Islet of Langerhans (tissue), 1 donor: ENCODE results near the gene MESD.
"Not testable (repeated sequence)": the region's sequence is repeated elsewhere in the genome, so short reads cannot be mapped to it uniquely, and the experiment has no call there.

Source experiments
- FAIRE-seq: peaks from one replicate; lab custom pipeline; 2011; peaks lifted over from hg19 to GRCh38; lab: Jason Lieb, UNC

The MESD gene

DNA sequence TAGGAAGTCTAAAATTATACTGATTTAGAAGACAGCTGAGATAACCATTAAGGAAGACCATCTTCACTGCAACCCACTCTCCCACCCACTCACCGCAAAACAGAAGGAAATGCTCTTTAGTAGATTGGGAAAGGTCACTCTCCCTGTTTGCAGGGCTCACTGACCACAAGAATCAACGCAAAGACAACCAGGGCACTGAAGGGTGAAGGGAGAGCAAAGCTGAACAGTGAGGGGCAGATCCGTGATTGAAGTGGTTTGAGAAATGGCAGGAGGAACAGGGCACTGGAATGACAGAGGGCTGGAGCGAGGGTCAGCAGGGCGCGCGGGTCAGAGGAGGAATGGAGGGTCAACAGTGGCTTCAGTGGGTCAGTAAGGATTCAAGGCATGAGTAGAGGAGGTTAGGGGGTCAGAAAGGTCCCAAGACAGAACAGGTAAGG is 520 bp downstream of the MESD start:
- FAIRE-seq: no peak

- FAIRE-seq: no peak
Observed at GRCh38 chr15:80988148-80988796, 1.3 kb downstream of the MESD start.

DNA sequence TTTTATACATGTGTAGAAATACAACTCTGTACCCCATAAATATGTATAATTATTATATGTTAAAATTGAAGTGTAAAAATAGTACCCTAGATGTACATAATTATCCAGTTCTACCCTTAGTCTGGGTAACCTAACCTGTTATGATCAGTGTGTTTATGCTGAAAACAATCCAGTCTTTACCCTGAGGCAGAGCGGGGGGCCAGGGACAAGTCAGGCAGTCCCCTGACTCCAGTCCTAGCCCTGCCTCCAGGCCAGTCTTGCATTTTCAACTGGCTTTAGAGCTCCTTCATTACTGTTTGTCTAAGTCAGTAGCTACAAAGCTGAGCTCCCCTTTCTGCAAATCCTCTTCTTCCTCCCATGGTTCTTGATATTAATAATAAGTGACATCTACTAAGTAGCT is 3.1 kb downstream of the MESD start:
- FAIRE-seq: no peak

DNA sequence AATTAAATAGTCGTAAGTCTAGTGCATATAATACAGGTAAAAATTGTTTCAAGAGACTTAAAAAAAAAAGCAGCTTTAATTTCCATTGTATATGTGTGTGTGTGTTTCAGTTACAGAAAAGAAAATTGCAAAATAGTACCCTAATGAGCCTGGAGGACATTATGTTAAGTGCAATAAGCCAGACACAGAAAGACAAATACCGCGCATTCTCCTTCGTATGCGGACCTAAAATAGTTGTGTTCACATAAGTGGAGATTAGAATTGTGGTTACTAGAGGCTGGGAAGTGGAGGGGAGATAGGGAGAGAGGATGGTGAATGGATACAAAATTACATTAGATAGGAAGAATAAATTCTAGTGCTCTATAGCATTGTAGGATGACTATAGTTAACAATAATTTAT is 3.6 kb downstream of the MESD start:
- no peak for FAIRE-seq

- FAIRE-seq: no peak
Observed at GRCh38 chr15:80984856-80985255, 4.8 kb downstream of the MESD start.

GRCh38 chr15:80982839-80983238 is 6.8 kb downstream of the MESD start:
- no peak for FAIRE-seq

GRCh38 chr15:80982205-80982604 is 7.4 kb downstream of the MESD start:
- FAIRE-seq: no peak

DNA sequence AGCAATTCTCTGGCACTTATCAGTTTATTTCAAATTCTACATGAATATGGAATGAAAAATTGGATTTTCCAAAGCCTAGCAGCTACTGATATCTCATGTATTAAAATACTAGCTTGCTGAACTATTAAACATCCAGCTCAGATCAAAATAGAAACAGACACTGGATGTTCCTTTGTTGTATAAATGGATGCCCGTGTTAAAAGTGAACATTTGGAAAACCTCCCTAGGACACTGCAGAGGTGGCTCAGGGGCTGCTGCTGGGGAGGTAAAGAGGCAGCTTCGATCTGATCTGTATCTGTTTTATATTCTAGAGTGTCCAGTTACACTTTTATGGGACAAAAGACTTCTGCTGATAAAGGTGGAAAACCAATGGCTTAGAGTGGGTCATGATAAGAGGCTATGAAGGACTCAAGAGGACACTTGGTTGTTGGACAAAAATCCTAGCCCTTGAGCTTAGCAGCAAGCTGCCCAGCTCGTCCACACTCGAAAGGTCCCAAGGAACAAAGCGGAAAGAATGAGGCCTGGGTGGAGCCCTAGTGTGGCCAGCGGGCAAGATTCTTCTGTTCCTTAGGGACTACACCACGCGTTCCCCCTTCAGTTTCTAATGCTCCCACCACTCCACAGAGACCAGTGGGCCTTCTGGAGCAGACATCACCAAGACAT is 9.9 kb downstream of the MESD start:
- no peak for FAIRE-seq

DNA sequence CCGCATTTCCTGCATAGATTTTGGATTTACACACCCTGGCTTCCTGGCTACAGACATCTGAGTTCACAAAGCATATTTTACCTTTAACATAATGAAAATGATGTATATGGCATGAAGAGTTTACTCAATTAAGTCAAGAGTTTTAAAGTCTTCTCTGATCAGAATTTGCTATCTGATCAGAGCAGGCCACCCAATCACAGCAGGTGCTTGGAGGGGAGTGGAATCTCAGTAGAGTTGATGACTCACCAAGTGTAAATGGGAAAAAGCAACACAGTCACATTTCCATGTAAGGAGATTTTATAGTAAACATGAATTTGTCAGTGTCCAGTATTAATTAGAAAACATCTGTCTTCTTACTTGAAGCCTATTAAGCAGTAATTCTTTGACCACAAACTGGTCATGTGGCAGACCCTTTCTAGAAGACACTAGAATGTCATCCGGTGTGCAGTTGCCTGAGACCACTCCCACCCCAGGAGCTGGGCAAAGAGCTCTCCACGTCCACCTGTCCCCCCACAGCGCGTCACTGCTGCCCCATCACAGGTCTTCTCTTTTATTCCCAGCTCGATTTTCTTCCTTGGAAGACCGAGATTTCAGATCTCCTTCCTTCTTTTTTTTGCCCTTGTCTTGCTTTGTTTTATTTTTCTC is 10.8 kb downstream of the MESD start:
- FAIRE-seq: peak; percentile 45

- no peak for FAIRE-seq
Observed at GRCh38 chr15:80977627-80978036, 12.0 kb downstream of the MESD start.

- no peak for FAIRE-seq
Observed at GRCh38 chr15:80976851-80977250, 12.8 kb downstream of the MESD start.

GRCh38 chr15:80974914-80975313 is 14.7 kb downstream of the MESD start:
- no peak for FAIRE-seq

DNA sequence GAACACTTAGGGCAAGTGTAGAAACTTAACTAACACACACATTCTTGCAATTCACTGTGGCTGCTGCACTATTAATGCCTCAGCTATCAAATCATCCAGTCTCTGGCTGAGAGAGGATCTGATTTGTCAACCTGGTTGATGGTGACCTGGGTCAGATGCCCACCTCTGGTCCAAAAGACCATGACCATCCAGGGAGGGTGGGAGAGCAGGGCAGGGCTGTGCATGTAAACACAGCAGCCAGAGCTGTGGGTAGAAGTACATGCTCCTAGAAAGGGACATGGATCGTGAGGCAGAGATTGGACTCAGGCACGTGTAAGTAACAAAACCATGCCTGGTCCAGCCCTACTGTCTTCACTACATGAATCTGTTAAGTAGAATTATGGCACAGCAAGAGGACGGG is 17.3 kb downstream of the MESD start:
- no peak for FAIRE-seq

DNA sequence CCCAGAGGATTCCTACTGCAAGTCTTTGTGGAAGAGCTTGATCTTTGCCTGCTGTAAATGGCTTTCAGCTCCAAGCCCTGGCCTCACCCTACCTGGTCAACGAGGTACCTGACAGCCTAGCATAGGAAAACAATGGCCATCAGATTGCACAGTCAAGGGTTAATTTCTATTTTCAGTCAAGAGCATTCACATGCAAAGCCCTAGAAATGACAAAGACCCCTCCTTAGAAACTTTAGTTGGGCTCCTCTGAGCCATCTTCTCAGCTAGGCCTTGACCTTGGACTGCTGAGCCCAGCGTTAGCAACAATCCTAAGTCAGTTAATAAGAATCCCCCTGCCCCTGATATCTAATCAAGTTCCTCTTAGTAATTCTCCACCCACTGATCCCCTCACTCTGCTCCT is 18.5 kb downstream of the MESD start:
- no peak for FAIRE-seq

GRCh38 chr15:80970658-80971057 is 19.0 kb downstream of the MESD start:
- no peak for FAIRE-seq

- FAIRE-seq: no peak
Observed at GRCh38 chr15:80970018-80970657, 19.5 kb downstream of the MESD start.

GRCh38 chr15:80969316-80969715 is 20.3 kb downstream of the MESD start:
- FAIRE-seq: no peak

GRCh38 chr15:80967991-80968510 is 21.6 kb downstream of the MESD start:
- FAIRE-seq: no peak

DNA sequence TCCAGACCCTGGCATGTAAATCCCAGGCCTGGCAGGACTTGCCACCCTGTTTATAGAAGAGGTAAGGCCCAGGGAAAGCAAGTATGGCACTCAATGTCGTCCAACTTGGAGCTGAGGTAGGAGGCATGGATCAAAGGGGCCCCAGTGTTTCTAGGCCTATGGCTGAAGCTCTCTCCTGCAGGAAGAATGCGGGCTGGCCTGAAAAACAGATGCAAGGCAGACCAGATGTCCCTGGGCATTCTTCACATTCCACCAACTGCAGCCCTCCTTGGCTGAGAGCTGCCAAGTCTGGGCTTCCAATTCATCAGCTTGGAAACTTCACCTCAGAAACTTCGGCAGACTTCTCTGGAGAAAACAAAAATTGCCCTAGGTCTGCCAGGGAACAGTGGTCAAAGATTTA is 22.2 kb downstream of the MESD start:
- FAIRE-seq: no peak

- FAIRE-seq: no peak
Observed at GRCh38 chr15:80966431-80967197, 23.0 kb downstream of the MESD start.

DNA sequence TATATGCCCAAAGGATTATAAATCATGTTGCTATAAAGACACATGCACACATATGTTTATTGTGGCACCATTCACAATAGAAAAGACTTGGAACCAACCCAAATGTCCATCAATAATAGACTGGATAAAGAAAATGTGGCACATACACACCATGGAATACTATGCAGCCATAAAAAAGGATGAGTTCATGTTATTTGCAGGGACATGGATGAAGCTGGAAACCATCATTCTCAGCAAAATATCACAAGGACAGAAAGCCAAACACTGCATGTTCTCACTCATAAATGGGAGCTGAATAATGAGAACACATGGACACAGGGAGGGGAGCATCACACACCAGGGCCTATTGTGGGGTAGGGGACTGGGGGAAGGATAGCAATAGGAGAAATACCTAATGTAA is 24.2 kb downstream of the MESD start:
- not testable (repeated sequence) for FAIRE-seq

DNA sequence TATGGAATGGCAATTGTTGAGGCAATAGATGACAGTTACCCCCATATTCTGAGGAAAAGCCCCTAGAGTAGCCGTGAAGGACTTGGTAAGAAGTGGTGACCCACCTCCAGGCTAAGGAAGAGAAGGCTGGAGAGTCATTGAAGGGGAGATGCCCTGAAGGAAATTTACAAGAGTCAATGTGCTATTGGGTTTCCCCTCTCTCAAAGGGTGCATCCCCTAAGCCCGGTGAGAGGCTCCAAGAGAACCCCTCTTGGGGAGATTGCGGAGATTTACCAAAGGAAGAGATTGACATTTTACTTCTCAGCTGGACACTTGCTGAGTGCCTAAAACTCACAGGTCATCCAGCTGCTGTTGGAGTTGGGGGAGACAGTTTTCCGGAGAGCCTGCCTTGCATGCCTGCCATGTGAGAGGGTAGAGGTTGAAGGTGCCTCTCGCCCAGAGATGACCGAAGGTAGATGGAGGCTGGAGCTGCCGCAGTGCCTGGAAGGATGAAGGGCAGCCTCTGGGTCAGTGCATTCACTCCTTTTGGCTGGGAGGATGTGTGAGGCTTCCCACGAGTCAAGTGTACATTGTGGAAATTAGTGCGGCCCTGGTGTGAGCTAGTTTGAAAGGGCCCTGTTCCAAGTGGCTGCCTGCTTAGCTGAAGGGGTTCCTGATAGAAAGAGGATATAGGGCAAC is 30.7 kb downstream of the MESD start:
- FAIRE-seq: no peak
